AG04450 (cell line): ENCODE data around the gene SDSL. TPM values are rescaled to one million over a fixed set of nuclear protein-coding genes. Genes with fewer than 3 reads are reported as not detected.
A peak's percentile ranks its signal among the peaks of the same experiment; 100 is the strongest.

Experiments
- CTCF ChIA-PET: fragments of 300-600, 350-600 bp; formaldehyde crosslinking; extraction: SDS; loops from one replicate; lab custom pipeline; 2022; ENCODE audit warnings: antibody characterized with exemption, inconsistent platforms; lab: Charles Lee
- POLR2A ChIA-PET: fragments of 350-600 bp; formaldehyde crosslinking; extraction: SDS; loops from one replicate; lab custom pipeline; 2021; ENCODE audit warnings: antibody characterized with exemption, inconsistent platforms; lab: Yijun Ruan, JAX
- DNase-seq: peaks from one replicate; pipeline ENCODE4 v3.0.0-alpha.2; 2011; ENCODE audit warnings: low read depth, low spot score
- H3K27ac ChIP-seq: one replicate; pipeline ENCODE4 v1.5.1; 2012; ENCODE audit warnings: low read depth, low read length, control low read depth
- H3K27me3 ChIP-seq: one replicate; pipeline ENCODE4 v1.6.0; 2012; ENCODE audit warnings: low read length; ENCODE audit not compliant: control insufficient read depth, insufficient read depth
- H3K4me3 ChIP-seq: 2 replicates; pipeline ENCODE4 v1.5.1; 2011; ENCODE audit warnings: mild to moderate bottlenecking, low read depth, low read length, control low read depth
- H3K9me3 ChIP-seq: 2 replicates; pipeline ENCODE4 v1.5.1; 2012; ENCODE audit warnings: low read length; ENCODE audit not compliant: control insufficient read depth, insufficient read depth
- polyA plus RNA-seq: library from polyadenylated mRNA; depleted of rRNA; stranded (reverse); fragments of >200 nt; gene quantifications from 2 replicates; pipeline ENCODE4 v1.2.3, GENCODE V29; 2011
- TF ChIP-seq, protein P1 (sequence below): IDR thresholded peaks from 2 replicates; pipeline ENCODE4 v1.5.1; 2011; ENCODE audit warnings: low read depth, low read length, control low read depth, inconsistent platforms

The SDSL gene
- polyA plus RNA-seq, 1 experiment: 10.0 TPM

DNA sequence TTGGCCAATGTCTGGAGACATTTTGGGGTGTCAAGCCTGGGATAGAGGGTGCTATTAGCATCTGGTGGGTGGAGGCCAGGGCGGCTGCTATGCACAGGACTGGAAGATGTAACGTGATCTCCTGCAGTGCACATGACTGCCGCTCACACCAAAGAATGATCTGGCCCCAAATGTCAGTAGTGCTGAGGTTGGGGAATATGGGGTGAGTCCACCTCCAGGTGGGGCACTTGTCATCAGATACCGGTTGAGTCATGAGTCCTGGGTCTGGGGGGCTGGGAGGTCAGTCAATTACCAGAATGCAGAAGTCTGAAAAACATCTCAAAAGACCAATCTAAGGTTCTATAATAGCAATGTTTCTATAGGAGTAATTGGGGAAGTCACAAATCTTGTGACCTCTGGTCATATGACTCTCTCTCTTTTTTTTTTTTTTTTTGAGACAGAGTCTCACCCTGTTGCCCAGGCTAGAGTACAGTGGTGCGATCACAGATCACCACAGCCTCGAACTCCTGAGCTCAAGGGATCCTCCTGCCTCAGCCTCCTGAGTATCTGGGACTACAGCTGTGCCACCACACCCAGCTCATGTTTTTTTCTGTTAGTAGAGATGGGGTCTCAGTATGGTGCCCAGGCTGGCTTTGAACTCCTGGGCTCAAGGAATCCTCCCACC is 6.0 kb upstream of the SDSL start:
- DNase-seq: no peak
- ChIA-PET POLR2A (no interaction called here), CTCF (interaction anchor here (1.9 kb wide), 1 partner anchor 9 kb away, joined by 16 read pairs; no protein-coding TSS in a partner anchor)
- H3K27me3 ChIP-seq: peaks cover 6% of the 10 kb centered on the region
- no peak overlapping the region for H3K4me3 ChIP-seq
- no peak overlapping the region for H3K27ac ChIP-seq
- TF ChIP-seq, protein P1, sequence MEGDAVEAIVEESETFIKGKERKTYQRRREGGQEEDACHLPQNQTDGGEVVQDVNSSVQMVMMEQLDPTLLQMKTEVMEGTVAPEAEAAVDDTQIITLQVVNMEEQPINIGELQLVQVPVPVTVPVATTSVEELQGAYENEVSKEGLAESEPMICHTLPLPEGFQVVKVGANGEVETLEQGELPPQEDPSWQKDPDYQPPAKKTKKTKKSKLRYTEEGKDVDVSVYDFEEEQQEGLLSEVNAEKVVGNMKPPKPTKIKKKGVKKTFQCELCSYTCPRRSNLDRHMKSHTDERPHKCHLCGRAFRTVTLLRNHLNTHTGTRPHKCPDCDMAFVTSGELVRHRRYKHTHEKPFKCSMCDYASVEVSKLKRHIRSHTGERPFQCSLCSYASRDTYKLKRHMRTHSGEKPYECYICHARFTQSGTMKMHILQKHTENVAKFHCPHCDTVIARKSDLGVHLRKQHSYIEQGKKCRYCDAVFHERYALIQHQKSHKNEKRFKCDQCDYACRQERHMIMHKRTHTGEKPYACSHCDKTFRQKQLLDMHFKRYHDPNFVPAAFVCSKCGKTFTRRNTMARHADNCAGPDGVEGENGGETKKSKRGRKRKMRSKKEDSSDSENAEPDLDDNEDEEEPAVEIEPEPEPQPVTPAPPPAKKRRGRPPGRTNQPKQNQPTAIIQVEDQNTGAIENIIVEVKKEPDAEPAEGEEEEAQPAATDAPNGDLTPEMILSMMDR: no peak
- no peaks in the 10 kb centered on the region for H3K9me3 ChIP-seq

DNA sequence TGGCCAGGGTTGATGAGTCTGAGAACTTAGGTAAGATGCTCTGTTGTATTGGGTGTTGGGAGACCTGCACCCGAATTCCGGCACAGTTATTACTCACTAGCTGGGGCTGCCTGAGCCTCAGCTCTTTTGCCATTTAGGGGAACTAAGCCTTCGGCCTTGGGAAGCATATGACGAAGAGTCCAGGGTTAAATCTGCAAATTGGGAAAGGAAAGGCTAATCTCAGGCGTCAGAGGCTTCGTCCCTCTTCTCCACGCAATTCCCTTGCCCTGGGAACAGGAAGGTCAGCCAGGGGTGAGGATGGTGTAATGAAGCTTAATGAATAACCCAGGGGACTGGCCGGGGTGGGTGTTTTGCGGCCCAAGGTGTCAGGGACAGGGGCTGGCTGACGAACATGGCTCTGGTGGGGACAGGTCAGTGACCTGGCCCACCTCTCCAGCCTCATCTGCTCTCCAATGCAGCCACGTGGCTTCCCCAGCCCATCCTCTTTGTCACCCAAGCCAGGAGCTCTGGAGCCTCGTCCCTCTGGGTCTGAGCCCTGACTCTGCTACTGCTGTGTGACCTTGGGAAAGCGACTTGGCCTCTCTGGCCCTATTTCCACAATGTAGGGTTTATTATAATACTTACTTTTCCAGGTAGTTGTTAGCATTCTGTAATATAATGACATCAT is 3.8 kb upstream of the SDSL start:
- H3K27me3 ChIP-seq: peaks cover 2% of the 10 kb centered on the region
- TF ChIP-seq, protein P1: no peak
- ChIA-PET CTCF (interaction anchor here (0.7 kb wide), 1 partner anchor 1201 kb away, joined by 4 read pairs; no protein-coding TSS in a partner anchor), POLR2A (interaction anchor here (0.7 kb wide), 1 partner anchor 101 kb away, joined by 4 read pairs; no protein-coding TSS in a partner anchor)
- no peaks in the 10 kb centered on the region for H3K9me3 ChIP-seq
- no peak overlapping the region for H3K27ac ChIP-seq
- no peak for DNase-seq
- H3K4me3 ChIP-seq: no peak overlapping the region

DNA sequence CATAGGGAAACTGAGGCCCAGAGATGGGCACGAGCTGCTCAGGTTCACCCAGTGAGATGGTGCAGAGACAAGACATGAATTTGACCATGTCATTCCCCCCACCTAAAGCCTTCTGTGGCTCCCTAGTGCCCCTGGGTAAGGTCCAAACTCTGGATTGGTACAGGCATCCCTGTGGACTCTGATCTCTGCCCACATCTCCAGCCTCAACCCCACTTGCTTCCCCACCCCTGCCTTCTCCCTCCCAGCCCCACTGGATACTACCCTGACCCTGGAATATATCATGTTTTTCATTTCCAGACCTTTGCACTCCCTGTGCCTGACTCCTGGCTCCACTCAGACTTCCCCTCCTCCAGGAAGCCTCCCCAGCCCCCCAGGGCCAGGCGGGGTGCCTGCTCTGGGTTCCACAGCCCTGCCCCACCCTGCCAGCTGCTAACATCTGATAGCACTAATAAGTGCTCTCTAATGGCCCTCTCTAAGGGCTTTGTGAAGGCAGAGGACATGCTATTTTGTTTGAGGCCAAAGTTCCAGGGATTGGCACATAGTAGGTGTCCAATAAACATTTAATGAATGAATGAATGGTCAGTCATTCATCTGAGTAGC is 1.1 kb upstream of the SDSL start:
- TF ChIP-seq, protein P1: no peak

DNA sequence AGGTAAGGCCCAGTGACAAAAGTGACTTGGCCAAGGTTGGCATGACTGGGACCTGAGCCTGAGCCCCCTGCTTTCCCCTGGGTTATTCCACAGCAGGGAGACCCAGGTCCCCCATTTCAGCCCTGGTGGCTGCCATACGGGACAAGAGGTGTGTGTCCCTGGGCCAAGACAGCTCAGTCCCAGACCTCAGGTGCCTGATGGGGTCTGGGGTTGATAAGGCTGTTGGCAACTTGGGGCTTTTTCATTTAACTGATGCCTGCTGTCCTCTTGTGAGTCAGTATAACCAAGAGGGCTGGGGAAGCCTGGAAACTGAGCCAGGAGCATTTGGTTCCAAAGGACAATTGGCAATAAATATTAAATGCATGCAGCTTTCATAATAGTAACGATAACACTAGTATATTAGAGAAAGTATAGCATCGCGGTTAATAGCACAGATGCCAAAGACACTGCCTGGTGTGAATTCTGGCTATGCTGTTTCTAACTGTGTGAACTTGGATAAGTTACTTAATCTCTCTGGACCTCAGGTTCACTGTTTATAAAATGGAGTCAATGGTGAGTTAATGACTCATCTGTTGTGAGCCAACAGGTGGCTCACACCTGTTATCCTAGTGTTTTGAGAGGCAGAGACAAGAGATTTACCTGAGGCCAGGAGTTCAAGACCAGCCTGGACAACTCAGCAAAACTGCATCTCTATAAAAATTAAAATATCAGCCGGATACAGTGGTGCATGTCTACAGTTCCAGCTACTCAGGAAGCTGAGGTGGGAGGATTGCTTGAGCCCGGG is 898 bp downstream of the SDSL start:
- peak overlapping the region; percentile 85 for H3K4me3 ChIP-seq
- TF ChIP-seq, protein P1: no peak
- DNase-seq: no peak
- ChIA-PET POLR2A (interaction anchor here (0.6 kb wide), 2 partner anchors 66 to 236 kb away, joined by 3 read pairs; no protein-coding TSS in a partner anchor), CTCF (interaction anchor here (1.0 to 1.6 kb wide), 5 partner anchors 15 to 200 kb away, joined by 3 to 7 read pairs (median 4); no protein-coding TSS in a partner anchor)
- no peaks in the 10 kb centered on the region for H3K27me3 ChIP-seq
- H3K27ac ChIP-seq: no peak overlapping the region
- H3K9me3 ChIP-seq: no peaks in the 10 kb centered on the region

More for the DNA sequence above, 1.1 kb upstream of the SDSL start:
- ChIA-PET CTCF (interaction anchor here (0.5 to 0.9 kb wide), 2 partner anchors 108 to 227 kb away, joined by 3 to 7 read pairs; no protein-coding TSS in a partner anchor), POLR2A (interaction anchor here (0.6 to 1.3 kb wide), 2 partner anchors 86 to 104 kb away, joined by 3 to 4 read pairs; partner anchors contain the start of gene SLC8B1)
- DNase-seq: no peak
- Histone ChIP-seq H3K27me3 (no peaks in the 10 kb centered on the region), H3K27ac (no peak overlapping the region), H3K9me3 (no peaks in the 10 kb centered on the region), H3K4me3 (no peak overlapping the region)
